Measurements from ENCODE around the gene IL19. TPM values are rescaled to one million over a fixed set of nuclear protein-coding genes. Genes with fewer than 3 reads are reported as not detected.
"Not testable (repeated sequence)": the region's sequence is repeated elsewhere in the genome, so short reads cannot be mapped to it uniquely, and the experiment has no call there.

Gene IL19
- total and polyA plus RNA-seq, 2 of the 13 experiments (the other 11 are each of a cell fraction or from before 2014, with no cell fraction given): not detected

DNA sequence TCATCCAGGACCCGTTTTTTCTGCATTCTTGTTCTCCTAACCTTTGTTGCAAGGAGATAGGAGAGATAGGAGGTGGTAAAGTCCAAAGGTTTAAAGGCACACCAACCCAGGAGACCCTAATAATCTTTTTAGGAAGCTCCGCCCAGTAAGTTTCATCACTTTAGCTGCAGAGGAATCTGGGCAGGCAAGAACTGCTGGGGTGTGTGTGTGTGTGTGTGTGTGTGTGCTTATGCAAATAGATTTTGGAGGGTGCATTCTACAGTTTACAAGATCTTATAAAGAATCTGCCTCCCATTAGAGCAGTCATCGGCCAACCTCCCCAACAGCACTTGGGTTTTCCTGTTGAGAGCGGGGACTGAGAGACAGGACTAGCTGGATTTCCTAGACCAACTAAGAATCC lies 5.7 kb downstream of the IL19 start (continued):
- TF ChIP-seq NFAT5 (CRISPR knock-in tag; IDR thresholded peaks at IDR 0.05): no peak
- no peak for TF ChIP-seq ZNF780A (CRISPR knock-in tag; IDR thresholded peaks at IDR 0.05)
- no peak for TF ChIP-seq PHF20 (CRISPR knock-in tag; IDR thresholded peaks at IDR 0.05)
- no peak for TF ChIP-seq ZNF619 (CRISPR knock-in tag; IDR thresholded peaks at IDR 0.05)
- no peak for TF ChIP-seq ZNF850 (CRISPR knock-in tag; conservative IDR thresholded peaks at IDR 0.05)
- TF ChIP-seq TAF1 (CRISPR knock-in tag; IDR thresholded peaks at IDR 0.05): no peak
- no peak for TF ChIP-seq TBP (CRISPR knock-in tag; IDR thresholded peaks at IDR 0.05)
- TF ChIP-seq ZNF782 (CRISPR knock-in tag; IDR thresholded peaks at IDR 0.05; ENCODE audit: borderline replicate concordance): no peak

GRCh38 chr1:206778031-206778430 lies 7.5 kb downstream of the IL19 start:
- Histone ChIP-seq H3K9ac (ENCODE audit: insufficient read depth, low read depth, low read length) (no peak overlapping the region), H3K9me3 (ENCODE audit: low read length) (no peaks in the 10 kb centered on the region), H3K4me3 (replicated peaks in 1 of 3; ENCODE audit: insufficient read depth in 1 of 3, low read depth in 2 of 3, low read length in 3 of 3) (no peak overlapping the region), H4K20me1 (ENCODE audit: insufficient read depth, low read length) (no peaks in the 10 kb centered on the region), H3K79me2 (ENCODE audit: insufficient read depth, low read length) (no peaks in the 10 kb centered on the region), H3K27ac (ENCODE audit: extremely low read length, insufficient read depth, low read length) (no peak overlapping the region), H3K4me2 (ENCODE audit: low read depth, low read length) (no peak overlapping the region), H3K27me3 (ENCODE audit: control insufficient read depth in 1 of 2, insufficient read depth in 2 of 2, low read length in 2 of 2) (peaks cover 0 to 15% of the 10 kb centered on the region in 2 experiments; a peak in 3 of 5 replicates), H3K4me1 (ENCODE audit: insufficient read depth, low read length) (peaks cover 6% of the 10 kb centered on the region), H3K36me3 (replicated peaks in 1 of 2; ENCODE audit: control insufficient read depth in 1 of 2, insufficient read depth in 2 of 2, low read length in 2 of 2) (no peaks in the 10 kb centered on the region), H2AFZ (ENCODE audit: low read length) (no peak overlapping the region)
- no TSS peak for BruUV-seq (replicated peaks)
- ATAC-seq: no peak
- FAIRE-seq: no peak
- DNase-seq (ENCODE audit: low spot score): no peak
- TF ChIP-seq HNRNPK (IDR thresholded peaks at IDR 0.05; ENCODE audit: low read depth, low read length, poor library complexity, severe bottlenecking) (no peak), ZNF335 (CRISPR knock-in tag; IDR thresholded peaks at IDR 0.05) (no peak), MTA1 (CRISPR knock-in tag; IDR thresholded peaks at IDR 0.05; ENCODE audit: borderline replicate concordance) (no peak)
- in situ Hi-C loops (cut with HindIII; ENCODE audit: extremely low pct_ligation_motif_present, low pct_unique_long_range_greater_than_20kb): no loop called here
- ChIA-PET CTCF (ENCODE audit: low intra/inter-chr PET ratio, low total read pairs) (no interaction called here), POLR2A (no interaction called here)
- intact Hi-C loops (cut with micrococcal nuclease; ENCODE audit: unreplicated experiment): no loop called here
- WGBS (ENCODE audit: low lambda C conversion rate): 55% methylated on average over 5 of the region's 7 CpGs

DNA sequence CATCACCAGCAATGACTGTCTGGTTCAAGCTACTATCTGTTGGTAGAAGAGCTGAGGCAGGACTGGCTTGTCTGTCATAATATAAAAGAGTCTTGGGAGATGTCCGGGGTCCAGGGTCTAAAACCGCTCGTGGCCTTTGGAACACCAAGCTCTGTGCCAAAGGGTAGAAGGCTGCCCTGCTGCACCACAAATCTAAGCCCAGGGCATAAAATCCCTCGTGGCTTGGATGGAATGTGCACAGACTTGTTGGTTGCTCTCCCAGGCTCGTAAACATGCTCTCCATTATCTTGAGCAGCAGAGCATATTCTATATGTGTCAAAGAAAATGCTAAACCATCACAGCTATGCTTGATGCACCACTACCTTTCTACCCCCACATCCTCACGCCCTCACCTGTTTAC lies 8.3 kb downstream of the IL19 start:
- H3K79me2 ChIP-seq (ENCODE audit: insufficient read depth, low read length); H4K20me1 ChIP-seq (ENCODE audit: insufficient read depth, low read length); FAIRE-seq; H3K27ac ChIP-seq (ENCODE audit: extremely low read length, insufficient read depth, low read length); H3K4me2 ChIP-seq (ENCODE audit: low read depth, low read length); ATAC-seq; H3K4me3 ChIP-seq (replicated peaks in 1 of 3; ENCODE audit: insufficient read depth in 1 of 3, low read depth in 2 of 3, low read length in 3 of 3); H3K9me3 ChIP-seq (ENCODE audit: low read length); H3K9ac ChIP-seq (ENCODE audit: insufficient read depth, low read depth, low read length); H3K36me3 ChIP-seq (replicated peaks in 1 of 2; ENCODE audit: control insufficient read depth in 1 of 2, insufficient read depth in 2 of 2, low read length in 2 of 2); intact Hi-C loops (cut with micrococcal nuclease; ENCODE audit: unreplicated experiment); BruUV-seq (replicated peaks); POLR2A ChIA-PET; in situ Hi-C loops (cut with HindIII; ENCODE audit: extremely low pct_ligation_motif_present, low pct_unique_long_range_greater_than_20kb); CTCF ChIA-PET (ENCODE audit: low intra/inter-chr PET ratio, low total read pairs); DNase-seq (ENCODE audit: low spot score); H2AFZ ChIP-seq (ENCODE audit: low read length); H3K4me1 ChIP-seq (ENCODE audit: insufficient read depth, low read length): not testable (repeated sequence)
- 23% methylated on average over 6 of the region's 6 CpGs for WGBS (ENCODE audit: low lambda C conversion rate)
- H3K27me3 ChIP-seq (ENCODE audit: control insufficient read depth in 1 of 2, insufficient read depth in 2 of 2, low read length in 2 of 2): peaks cover 0 to 15% of the 10 kb centered on the region in 2 experiments; a peak in 3 of 5 replicates
